GM21717 (cell line): Measurements from ENCODE around the gene DNAJC5.
"Not testable (repeated sequence)": the region's sequence is repeated elsewhere in the genome, so short reads cannot be mapped to it uniquely, and the experiment has no call there.

ENCODE experiments used
- ATAC-seq: cut with Tn5 transposase; IDR thresholded peaks from one replicate; pipeline ENCODE4 v1.9.1; 2021; ENCODE audit warnings: mild to moderate bottlenecking, moderate library complexity; ENCODE audit not compliant: unreplicated experiment

Gene DNAJC5

DNA sequence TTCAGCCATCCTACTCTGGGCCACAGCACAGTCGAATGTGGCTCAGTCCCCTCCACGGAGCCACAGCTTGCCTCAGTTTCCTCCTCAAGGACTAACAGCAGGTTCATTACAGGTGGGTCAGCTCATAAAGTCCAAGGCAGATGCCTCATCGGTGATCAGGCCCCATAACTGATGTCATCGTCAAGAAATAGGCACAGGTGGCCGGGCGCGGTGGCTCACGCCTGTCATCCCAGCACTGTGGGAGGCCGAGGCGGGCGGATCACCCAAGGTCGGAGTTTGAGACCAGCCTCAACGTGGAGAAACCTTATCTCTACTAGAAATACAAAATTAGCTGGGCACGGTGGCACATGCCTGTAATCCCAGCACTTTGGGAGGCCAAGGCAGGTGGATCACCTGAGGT lies 57.8 kb downstream of the DNAJC5 start:
- ATAC-seq, result no peak

DNA sequence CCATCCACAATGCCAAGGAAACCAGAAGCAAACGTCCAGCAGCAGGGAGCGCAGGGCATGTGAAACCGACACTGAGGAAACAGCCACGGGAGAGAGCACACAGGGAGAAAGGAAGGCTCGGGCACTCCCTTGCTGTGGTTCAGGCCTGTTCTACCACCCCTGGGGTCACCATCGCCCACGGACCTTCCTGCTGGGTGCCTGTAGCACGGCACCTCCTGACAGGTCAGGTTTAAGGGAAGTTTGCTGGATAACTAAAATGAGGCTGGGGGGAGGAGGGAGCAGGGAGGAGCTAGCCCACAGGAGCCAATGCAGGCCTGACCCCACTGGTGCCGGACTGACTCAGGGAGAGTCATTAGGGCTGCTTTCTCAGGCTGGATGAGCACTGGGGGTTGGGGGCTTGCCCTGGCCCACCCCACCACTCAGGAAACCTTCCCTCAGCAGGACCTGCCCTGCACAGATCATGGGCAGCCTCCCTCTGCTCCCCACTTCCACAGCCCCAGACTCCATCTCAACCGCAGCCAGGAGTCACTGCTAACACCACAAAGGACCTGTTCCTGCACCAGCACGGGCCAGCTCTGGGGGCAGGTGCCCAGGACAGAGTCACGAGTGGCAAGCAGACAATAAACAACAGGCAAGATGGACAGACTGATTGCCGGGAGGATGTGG lies 59.0 kb downstream of the DNAJC5 start:
- ATAC-seq, result no peak

DNA sequence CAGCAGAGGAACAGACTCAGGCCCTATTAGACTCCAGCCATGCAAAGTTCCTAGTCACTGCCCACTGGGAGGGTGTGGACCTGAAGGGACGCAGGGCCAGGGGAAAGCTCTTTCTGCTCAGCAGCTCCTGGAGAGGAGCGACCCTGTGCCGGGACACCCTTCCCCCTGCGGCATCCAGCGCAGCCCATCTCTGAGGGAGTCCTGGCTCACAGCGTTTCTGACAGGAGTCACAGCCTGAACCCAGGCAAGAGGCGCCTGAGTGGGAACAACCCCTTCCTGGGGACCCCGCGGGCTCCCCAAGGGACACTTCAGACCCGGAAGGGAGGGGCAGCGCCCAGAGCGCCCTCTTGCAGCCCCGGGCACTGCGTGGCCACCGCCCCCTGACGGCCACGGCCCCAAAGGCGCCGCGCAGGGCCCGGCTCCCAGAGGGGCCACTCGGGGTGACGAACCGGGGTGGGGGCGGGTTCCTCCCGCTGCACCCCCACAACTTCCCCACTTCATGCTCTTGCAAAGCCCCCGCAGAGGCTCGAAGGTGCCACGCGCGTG lies 60.4 kb downstream of the DNAJC5 start:
- no peak for ATAC-seq

DNA sequence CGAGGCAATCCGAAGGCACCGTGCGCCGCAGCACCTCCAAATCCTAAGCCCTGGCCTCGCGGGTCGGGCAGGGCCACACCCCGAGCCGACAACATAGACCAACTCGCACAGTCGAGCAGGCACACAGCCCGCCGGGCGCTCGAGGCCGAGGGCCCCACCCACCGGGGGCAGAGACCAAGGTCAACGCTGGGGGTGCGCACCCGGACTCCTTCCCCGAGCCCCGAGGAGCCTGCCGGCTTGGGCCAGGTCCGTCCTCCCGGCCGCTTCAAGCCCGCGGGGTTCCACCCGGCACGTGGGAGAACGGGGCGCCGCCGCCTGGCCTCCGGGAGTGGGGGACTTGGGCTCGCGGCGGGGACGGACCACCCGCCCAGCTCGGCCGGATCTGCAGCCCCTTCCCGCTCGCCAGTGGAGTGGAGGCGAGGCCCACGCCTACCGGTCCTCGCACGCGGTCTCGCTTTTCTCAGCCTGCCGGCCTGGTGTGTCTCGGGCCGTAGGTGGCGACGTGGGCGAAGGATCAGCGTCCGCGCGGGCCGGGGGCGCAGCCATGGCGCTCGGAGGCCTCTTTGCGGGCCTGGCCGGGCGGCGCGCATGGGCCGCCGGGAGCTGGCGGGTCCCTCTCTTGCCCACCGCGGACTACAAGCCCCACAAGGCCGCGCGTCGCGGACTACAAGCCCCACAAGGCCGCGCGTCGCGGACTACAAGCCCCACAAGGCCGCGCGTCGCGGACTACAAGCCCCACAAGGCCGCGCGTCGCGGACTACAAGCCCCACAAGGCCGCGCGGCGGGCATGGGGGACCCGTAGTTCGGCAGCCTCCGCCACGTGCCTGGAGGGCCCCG lies 61.1 kb downstream of the DNAJC5 start, which contains the start of gene UCKL1:
Gene UCKL1 (minus strand): TSS at position 590 of the 837 bp plus-strand sequence. CDS start 44 bp downstream, at position 546.
- peak; percentile 53 for ATAC-seq

DNA sequence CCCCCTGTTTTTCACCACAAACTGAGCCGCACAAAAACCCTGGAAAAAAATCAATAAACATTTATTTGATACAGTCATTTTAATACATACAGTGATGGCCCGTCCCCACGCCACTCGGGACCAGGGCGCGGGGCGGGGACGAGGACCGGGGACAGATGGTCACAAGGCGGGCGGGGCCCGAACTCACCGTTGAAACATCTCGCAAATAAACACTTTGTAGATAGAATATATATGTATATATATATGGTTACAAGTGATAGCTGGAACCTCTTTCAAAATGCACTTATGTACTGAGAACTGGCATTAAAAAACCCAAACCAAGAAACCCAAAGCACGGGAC lies 61.7 kb downstream of the DNAJC5 start:
- ATAC-seq, result no peak

DNA sequence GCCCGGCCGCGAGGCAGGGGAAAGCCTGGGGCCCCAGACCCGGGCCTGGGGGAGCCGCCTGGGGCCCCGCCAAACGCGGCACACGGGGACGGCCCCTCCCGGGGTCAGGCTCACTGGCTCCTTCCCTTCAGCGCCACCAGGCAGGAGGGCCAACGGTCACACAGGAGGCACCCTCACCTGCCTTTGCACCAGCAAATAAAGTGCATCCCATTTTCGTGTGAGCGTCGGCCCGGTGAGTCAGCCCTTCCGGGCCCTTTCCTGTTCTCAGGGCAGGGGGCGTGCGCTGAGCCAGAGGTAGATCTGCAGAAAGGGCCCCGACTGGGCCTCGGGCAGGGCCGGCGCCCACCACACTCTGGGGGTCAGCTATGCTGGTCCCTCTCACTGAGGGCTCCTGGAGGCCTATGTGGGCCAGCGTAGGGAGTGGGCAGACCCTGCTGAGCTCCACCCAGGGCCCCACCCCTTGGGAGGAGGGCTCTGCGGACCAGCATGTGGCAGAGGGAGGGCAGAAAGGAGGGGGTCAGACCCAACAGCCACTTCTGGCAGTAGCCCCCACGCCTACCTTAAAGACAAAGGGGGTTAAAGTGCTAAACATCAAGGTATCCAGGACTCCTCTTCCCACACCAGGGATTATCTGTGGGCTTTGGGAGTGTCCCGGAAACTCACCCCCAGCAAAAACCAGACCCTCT lies 62.2 kb downstream of the DNAJC5 start:
- no peak for ATAC-seq

DNA sequence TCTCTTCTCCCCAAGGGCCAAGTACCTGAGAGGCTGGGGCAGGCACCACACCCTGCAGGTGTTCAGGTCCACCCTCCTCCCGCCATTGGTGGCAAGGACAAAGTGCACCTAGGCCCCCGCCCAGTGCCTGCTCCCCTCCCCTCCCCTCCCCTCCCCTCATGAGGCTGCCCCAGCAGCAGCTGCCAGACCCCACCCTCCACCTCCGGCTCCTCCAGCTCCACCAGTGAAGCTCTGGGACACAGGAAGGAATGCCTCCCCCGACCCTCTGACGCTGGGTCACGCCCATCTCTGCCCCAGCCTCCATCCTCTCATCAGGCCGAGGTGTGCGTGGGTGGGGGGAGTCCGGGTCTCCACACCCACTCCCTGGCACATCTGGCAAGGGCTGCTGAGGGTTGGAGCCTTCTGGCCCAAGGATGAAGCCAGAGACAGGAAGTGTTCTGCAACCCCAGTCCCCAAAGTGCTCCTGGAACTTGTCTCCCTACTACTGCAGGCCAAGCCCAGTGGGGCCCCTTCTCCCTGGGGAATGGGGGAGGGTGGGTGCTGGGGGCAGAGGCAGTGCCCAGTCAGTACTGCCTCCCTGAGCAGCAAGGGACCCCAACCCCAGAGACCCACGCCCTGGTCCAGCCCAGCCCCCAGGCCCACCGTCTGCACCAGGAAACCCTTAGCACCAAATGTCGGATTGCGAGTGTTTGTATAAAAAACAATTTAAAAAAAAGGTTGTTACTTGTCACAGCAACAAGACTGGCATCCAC lies 62.9 kb downstream of the DNAJC5 start:
- ATAC-seq, result no peak

DNA sequence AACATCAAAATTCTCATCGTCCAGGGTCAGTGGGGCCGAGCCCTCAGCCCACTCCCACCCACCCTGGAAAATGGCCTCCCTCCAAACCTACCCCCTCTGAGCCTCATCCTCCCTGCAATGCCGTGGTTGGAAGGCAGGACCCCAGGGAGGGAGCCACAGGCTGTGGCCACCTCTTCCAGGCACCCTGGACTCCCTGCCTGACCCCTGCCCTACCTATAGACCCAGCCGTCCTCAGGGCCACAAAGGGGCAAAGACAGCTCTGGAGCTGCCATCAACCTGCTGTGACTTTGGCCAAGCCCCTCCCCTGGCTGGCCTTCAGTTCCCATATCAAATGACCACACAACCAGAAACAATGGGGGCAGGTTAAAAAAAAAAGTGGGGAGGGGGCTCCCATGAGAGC lies 63.5 kb downstream of the DNAJC5 start:
- ATAC-seq, result no peak

DNA sequence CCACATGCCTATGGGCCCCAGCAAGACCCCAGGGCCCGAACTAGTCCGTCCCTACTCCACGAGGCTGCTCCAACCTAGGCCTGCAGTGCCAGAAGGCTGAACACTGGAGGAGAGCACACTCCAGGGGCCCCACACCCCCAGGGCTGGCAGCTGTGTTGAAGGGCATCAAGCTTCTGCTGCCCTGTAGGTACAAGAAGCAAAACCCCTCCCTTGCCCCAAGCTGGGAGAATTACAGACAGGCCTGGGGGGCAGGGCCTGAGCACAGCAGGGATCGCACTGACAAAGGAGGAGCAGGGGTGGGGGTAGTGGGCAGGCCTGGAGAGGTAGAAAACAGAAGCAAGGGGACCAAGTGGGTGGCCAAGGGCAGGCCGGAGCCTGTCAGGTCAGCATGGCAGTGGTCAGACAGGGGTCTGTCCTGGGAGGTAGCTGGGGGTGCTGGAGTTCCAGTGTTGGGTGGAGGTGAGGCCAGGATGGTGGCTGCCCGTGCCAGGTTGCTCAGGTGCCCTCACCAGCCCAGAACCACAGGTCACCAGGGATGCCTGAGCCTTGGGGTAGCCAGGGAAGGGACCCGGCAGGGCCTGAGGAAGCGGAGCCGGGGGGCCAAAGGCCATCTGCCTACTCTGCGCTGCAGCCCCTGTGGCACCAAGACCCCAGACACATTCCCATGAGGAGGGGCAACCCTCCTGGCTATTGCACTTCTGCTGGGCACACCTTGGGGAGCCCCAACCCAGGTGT lies 64.2 kb downstream of the DNAJC5 start:
- no peak for ATAC-seq

DNA sequence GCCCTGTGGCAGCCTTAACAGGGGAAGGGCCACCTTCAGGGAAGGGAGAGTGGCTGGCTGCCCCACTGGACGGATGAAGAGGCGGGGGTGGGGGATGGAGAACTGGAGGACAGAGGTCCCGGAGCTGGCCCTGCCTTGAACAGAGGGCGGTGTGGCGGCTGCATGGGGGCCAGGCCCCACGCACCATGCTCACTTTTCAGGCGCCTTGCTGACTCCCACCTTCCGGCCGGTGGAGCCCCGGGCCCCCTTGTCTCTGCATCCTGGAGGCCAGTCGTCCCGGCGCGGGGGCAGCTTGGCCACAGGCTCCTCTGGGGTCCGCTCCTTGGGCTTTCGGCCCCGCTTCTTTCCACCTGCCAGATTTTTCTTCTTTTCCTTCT lies 64.8 kb downstream of the DNAJC5 start:
- ATAC-seq, result no peak

DNA sequence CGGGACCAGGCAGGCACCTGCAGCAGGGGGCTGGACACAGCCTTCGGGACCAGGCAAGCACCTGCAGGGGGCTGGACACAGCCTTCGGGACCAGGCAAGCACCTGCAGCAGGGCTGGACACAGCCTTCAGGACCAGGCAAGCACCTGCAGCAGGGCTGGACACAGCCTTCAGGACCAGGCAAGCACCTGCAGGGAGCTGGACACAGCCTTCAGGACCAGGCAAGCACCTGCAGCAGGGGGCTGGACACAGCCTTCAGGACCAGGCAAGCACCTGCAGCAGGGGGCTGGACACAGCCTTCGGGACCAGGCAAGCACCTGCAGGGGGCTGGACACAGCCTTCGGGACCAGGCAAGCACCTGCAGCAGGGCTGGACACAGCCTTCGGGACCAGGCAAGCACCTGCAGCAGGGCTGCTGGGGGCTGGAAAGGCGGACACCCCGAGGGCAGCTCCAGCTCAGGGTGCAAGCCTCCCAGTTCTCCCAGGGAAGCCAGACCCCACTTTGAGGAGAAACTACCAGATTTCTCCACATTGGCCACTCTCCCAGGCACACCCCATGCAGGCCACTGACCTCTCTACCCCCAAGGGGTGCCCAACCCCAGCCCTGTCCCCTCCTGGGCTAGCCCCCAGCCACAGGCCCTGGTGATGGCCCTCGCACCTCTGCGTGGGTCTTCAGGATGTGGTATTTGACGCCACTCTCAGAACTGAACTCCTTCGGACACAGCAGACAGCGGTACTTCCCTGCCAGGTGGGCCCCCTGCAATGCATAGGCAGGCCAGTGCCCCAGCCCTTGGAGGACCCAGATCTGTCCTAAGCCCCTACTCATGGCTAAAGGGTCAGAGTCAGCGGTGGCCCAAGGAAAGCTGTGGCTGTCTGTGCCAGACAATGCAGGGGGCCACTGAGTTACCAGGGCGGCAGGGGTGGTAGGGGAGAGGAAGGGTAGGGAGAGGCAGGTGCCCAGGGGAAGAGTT lies 66.0 kb downstream of the DNAJC5 start:
- ATAC-seq, result not testable (repeated sequence)

DNA sequence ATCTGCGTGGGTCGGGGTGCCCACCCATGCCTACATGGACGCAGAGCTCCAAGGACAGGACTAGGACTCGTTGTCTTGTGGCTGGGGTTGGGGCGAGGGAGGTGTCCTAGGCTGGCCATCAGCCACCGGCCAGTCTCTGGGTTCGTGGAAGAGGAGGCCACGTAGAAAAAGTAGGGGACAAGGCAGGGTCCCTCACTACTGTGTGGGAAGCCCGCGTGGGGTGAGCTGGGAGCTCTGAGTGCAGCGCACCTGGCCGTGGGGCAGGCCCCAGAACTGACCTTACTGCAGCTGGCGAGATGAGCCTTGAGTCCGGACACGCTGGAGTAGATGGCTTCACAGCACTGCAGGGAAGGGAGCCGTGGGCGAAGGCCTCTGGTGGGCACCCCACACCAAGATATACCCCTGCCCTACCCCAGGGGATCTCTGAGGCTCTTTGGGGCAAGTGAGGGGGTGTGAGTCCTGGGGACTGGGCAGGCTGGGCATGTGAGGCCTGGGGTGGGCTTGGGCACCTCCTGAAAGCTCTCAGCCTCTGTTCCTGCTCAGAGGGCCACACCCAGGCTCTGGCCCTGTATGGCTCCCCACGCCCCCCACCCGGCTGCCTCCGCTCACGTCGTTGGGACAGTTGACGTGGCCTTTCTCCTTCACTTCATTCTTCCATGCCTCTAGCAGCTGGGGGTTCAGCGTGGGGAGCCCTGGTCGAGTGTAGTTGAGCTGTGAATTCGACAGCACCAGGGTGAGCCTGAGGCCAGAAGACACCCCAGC lies 66.9 kb downstream of the DNAJC5 start:
- no peak for ATAC-seq

DNA sequence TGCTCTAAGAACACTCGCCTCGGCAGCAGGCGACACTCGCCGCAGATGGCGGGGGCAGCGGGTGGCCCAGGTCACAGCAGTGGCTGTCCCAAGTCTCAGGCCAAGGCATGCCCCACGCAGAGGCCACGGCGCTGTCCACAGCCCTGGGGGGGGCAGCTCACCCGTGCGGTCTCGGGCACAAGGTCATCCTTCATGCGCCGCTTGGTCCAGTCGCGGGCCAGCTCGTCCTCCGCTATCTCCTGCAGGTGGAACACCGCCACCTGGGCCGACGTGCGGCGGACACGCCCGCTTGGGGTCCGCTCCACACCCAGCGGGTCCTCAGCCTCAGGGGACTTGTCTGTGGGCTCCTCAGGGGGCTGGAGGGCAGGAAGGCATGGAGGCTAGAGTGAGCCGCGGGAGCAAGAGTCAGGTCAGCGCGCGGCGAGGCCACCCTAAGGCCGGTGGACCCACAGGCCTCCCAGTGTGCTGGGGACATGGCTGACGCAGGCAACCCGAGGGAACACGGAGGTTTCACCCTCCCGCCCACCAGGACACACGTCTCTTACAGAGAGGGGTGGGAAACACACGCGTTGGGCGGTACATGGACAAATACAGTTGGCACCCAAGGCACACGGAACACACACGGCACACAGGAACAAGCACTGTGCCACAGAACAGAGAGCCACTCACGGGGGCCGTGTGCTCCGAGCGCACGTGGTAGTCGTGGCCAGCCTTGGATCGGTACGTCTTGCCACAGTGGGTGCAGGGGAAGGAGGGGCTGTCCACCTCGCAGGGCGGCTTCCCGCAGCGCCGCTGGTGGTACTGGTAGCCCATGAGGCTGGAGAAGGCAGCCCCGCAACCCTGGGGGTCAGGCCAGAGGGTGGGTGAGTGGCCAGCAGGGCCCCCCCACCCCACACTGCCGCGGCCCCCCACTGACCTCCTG lies 67.8 kb downstream of the DNAJC5 start:
- ATAC-seq, result no peak

DNA sequence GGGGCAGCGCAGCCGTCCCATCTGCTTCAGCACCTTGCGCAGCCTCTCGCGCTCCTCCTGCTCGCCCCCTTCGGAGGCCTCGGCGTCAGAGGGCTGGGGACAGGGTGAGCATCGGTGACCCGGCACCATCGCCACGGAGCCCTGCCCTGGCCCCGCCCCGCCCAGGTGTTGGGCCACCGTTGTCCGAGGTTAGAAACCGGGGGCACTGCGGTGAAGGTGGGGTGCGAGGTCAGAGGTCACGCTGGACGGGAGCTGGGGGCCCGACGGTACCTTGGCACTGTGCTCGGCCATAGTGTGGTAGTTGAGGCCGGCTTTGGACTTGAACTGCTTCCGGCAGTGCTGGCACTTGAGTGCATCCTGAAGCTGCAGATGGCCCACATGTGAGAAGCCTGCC lies 68.4 kb downstream of the DNAJC5 start:
- ATAC-seq, result no peak

DNA sequence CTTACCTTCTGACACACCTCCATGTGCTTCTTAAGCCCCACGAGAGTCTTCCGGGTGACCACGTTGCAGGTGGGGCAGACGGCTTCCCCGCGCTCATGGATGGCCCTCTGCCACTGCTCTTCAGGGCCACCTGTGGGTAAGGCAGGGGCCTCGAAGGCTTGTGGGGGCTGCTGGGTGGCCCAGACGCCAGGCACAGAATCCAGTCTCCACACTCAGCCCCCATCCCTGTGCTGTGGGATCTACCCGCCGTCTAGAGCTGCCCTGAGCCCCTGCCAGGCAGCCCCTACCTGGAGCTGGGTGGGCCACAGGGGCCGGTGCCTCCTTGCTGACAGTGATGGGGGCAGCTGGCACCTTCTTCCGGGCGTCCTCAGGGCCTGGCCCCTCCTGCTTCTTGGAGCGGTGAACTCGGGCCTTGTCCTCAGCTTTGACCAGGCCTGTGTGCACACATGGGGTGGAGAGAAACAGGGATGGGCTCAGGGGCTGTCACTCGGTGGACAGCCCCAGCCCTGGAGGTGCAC lies 68.9 kb downstream of the DNAJC5 start:
- ATAC-seq, result no peak

DNA sequence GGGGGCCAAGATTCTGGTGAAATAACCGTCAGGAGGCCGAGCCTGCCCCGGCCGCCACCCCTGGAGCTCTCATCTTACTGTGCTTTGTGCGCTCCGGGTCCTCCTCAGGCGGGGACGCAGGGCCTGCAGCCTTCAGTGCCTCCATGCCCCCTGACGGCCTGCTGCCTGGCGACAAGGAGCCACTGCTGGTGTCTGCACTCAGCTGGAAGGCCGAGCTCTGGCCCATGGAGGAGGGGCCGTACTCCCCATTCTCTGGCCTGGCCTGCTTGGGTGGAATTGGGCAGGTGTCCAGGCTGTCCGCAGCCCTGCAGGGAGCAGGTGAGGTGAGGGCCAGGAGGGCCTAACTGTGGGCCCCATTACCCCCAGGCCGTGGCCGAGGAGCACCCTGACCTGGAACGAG lies 69.5 kb downstream of the DNAJC5 start:
- no peak for ATAC-seq
